ENCODE data around the gene SFRP2.

DNA sequence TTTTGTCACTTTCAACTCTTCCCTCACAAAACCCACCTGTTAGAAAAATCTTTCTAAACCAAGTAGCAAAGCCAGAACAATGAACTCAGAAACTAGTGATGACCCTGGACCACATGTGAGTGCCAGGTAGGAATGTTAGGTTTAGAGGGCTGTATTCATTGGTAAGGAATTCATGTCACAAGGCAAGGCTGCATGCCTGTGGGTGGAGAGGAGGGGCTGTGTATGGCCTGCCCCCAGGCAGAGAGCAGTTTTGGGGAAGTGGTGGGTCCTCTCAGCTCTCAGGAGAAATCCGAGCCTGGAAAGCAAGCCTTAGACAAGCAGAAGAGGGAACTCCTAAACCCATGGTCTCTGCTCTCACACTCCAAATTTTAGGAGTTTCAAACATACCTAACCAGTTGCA is 31.5 kb downstream of the SFRP2 start:
- TF ChIP-seq, protein P1, sequence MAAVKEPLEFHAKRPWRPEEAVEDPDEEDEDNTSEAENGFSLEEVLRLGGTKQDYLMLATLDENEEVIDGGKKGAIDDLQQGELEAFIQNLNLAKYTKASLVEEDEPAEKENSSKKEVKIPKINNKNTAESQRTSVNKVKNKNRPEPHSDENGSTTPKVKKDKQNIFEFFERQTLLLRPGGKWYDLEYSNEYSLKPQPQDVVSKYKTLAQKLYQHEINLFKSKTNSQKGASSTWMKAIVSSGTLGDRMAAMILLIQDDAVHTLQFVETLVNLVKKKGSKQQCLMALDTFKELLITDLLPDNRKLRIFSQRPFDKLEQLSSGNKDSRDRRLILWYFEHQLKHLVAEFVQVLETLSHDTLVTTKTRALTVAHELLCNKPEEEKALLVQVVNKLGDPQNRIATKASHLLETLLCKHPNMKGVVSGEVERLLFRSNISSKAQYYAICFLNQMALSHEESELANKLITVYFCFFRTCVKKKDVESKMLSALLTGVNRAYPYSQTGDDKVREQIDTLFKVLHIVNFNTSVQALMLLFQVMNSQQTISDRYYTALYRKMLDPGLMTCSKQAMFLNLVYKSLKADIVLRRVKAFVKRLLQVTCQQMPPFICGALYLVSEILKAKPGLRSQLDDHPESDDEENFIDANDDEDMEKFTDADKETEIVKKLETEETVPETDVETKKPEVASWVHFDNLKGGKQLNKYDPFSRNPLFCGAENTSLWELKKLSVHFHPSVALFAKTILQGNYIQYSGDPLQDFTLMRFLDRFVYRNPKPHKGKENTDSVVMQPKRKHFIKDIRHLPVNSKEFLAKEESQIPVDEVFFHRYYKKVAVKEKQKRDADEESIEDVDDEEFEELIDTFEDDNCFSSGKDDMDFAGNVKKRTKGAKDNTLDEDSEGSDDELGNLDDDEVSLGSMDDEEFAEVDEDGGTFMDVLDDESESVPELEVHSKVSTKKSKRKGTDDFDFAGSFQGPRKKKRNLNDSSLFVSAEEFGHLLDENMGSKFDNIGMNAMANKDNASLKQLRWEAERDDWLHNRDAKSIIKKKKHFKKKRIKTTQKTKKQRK (IDR thresholded peaks at IDR 0.05; ENCODE audit: low read depth, low read length): no peak
- TF ChIP-seq EZH2 (IDR thresholded peaks at IDR 0.05; ENCODE audit: borderline replicate concordance, control insufficient read depth, low read depth, low read length): no peak
- TF ChIP-seq RCOR1 (conservative IDR thresholded peaks at IDR 0.05; ENCODE audit: low read depth, low read length): no peak
- no peak for TF ChIP-seq EGR1 (IDR thresholded peaks at IDR 0.05; ENCODE audit: borderline replicate concordance in 1 of 2, low read depth in 2 of 2, low read length in 2 of 2)
- no peak for TF ChIP-seq PAX5 (IDR thresholded peaks at IDR 0.05; ENCODE audit: borderline replicate concordance, low read depth, low read length)
- TF ChIP-seq GABPA (IDR thresholded peaks at IDR 0.05; ENCODE audit: low read depth): no peak
- TF ChIP-seq EP300 (IDR thresholded peaks at IDR 0.05; ENCODE audit: borderline replicate concordance in 1 of 2, control insufficient read depth in 1 of 2, low read depth in 2 of 2, low read length in 2 of 2): no peak
- TF ChIP-seq, protein P2, sequence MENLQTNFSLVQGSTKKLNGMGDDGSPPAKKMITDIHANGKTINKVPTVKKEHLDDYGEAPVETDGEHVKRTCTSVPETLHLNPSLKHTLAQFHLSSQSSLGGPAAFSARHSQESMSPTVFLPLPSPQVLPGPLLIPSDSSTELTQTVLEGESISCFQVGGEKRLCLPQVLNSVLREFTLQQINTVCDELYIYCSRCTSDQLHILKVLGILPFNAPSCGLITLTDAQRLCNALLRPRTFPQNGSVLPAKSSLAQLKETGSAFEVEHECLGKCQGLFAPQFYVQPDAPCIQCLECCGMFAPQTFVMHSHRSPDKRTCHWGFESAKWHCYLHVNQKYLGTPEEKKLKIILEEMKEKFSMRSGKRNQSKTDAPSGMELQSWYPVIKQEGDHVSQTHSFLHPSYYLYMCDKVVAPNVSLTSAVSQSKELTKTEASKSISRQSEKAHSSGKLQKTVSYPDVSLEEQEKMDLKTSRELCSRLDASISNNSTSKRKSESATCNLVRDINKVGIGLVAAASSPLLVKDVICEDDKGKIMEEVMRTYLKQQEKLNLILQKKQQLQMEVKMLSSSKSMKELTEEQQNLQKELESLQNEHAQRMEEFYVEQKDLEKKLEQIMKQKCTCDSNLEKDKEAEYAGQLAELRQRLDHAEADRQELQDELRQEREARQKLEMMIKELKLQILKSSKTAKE (IDR thresholded peaks at IDR 0.05; ENCODE audit: low read depth, poor library complexity, severe bottlenecking): no peak
- TF ChIP-seq, protein P3, sequence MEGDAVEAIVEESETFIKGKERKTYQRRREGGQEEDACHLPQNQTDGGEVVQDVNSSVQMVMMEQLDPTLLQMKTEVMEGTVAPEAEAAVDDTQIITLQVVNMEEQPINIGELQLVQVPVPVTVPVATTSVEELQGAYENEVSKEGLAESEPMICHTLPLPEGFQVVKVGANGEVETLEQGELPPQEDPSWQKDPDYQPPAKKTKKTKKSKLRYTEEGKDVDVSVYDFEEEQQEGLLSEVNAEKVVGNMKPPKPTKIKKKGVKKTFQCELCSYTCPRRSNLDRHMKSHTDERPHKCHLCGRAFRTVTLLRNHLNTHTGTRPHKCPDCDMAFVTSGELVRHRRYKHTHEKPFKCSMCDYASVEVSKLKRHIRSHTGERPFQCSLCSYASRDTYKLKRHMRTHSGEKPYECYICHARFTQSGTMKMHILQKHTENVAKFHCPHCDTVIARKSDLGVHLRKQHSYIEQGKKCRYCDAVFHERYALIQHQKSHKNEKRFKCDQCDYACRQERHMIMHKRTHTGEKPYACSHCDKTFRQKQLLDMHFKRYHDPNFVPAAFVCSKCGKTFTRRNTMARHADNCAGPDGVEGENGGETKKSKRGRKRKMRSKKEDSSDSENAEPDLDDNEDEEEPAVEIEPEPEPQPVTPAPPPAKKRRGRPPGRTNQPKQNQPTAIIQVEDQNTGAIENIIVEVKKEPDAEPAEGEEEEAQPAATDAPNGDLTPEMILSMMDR (IDR thresholded peaks at IDR 0.05 in 2 of 3, conservative IDR thresholded peaks at IDR 0.05 in 1 of 3; ENCODE audit: control insufficient read depth in 2 of 3, extremely low read depth in 1 of 3, insufficient read depth in 1 of 3, low read depth in 3 of 3, low read length in 3 of 3): no peak
- TF ChIP-seq SP1 (IDR thresholded peaks at IDR 0.05; ENCODE audit: low read depth, low read length): no peak
- TF ChIP-seq CHD4 (IDR thresholded peaks at IDR 0.05): no peak
